Measurements from ENCODE around the gene EIF3D.

EIF3D gene

GRCh38 chr22:36528795-36529751 is at the start of gene EIF3D:
Gene EIF3D (minus strand): TSS chr22:36529166. CDS start chr22:36526121, 3,045 bp downstream.
- peak; percentile 95 for DNase-seq

- DNase-seq, result no peak
These were observed 49.7 kb upstream of the EIF3D start for GRCh38 chr22:36578619-36579018.

- DNase-seq, result no peak
These were observed 48.1 kb upstream of the EIF3D start for GRCh38 chr22:36577019-36577418.

GRCh38 chr22:36574728-36575127 is 45.8 kb upstream of the EIF3D start:
- DNase-seq, result no peak

GRCh38 chr22:36573815-36574363 is 44.9 kb upstream of the EIF3D start:
- no peak for DNase-seq

- DNase-seq, result no peak
These were observed 43.0 kb upstream of the EIF3D start for GRCh38 chr22:36571991-36572390.

GRCh38 chr22:36569999-36570398 is 41.0 kb upstream of the EIF3D start:
- no peak for DNase-seq

GRCh38 chr22:36568846-36569245 is 39.9 kb upstream of the EIF3D start:
- DNase-seq, result no peak

- no peak for DNase-seq
These were observed 37.8 kb upstream of the EIF3D start for GRCh38 chr22:36566720-36567119.

GRCh38 chr22:36565686-36566085 is 36.7 kb upstream of the EIF3D start:
- DNase-seq, result no peak

- no peak for DNase-seq
These were observed 36.2 kb upstream of the EIF3D start for GRCh38 chr22:36565159-36565507.

- DNase-seq, result no peak
These were observed 35.6 kb upstream of the EIF3D start for GRCh38 chr22:36564422-36565158.

GRCh38 chr22:36563898-36564297 is 34.9 kb upstream of the EIF3D start:
- no peak for DNase-seq

- no peak for DNase-seq
These were observed 34.5 kb upstream of the EIF3D start for GRCh38 chr22:36563444-36563843.

GRCh38 chr22:36563001-36563400 is 34.0 kb upstream of the EIF3D start:
- no peak for DNase-seq

- no peak for DNase-seq
These were observed 33.4 kb upstream of the EIF3D start for GRCh38 chr22:36562261-36562835.

- DNase-seq, result no peak
These were observed 32.4 kb upstream of the EIF3D start for GRCh38 chr22:36561291-36561811.

GRCh38 chr22:36560001-36560400 is 31.0 kb upstream of the EIF3D start:
- DNase-seq, result no peak

- no peak for DNase-seq
These were observed 25.1 kb upstream of the EIF3D start for GRCh38 chr22:36554098-36554497.

- no peak for DNase-seq
These were observed 23.3 kb upstream of the EIF3D start for GRCh38 chr22:36552289-36552688.

GRCh38 chr22:36550701-36551495 is 21.9 kb upstream of the EIF3D start:
- no peak for DNase-seq

- no peak for DNase-seq
These were observed 20.1 kb upstream of the EIF3D start for GRCh38 chr22:36549033-36549432.
